ENCODE measurements around the gene ABLIM2. TPM values are rescaled to one million over a fixed set of nuclear protein-coding genes. Genes with fewer than 3 reads are reported as not detected.

ABLIM2 gene
- polyA plus RNA-seq, 2 of the 4 experiments (the other 2 are of a cell fraction): 0.21 to 0.40 TPM

- TF ChIP-seq HES2 (IDR thresholded peaks at IDR 0.05) (no peak), SREBF2 (IDR thresholded peaks at IDR 0.05) (no peak), GATA3 (IDR thresholded peaks at IDR 0.05; ENCODE audit: borderline replicate concordance) (no peak), ZSCAN20 (CRISPR knock-in tag; IDR thresholded peaks at IDR 0.05) (no peak), ZFP36 (IDR thresholded peaks at IDR 0.05; ENCODE audit: borderline replicate concordance, partially characterized antibody) (no peak), CTCF (IDR thresholded peaks at IDR 0.05) (no peak), HDAC2 (IDR thresholded peaks at IDR 0.05) (no peak), FOSB (CRISPR knock-in tag; IDR thresholded peaks at IDR 0.05) (no peak)
Measured at GRCh38 chr4:8157496-8157895, 1.1 kb downstream of the ABLIM2 start (continued).

GRCh38 chr4:8156617-8157016 is 2.0 kb downstream of the ABLIM2 start:
- WGBS (ENCODE audit: missing lambda C conversion rate): no CpG with 5 or more reads among the region's 8 CpGs
- ChIA-PET CTCF (interaction anchor here (1.4 to 1.9 kb wide), 2 partner anchors 9 to 20 kb away, joined by 3 to 5 read pairs; no protein-coding TSS in a partner anchor), POLR2A (no interaction called here)
- DNase-seq (ENCODE audit: low read depth in 1 of 2, low spot score in 1 of 2): no peak
- no peak overlapping the region for H3K27ac ChIP-seq
- no peak overlapping the region for H3K4me2 ChIP-seq
- H3K9me3 ChIP-seq: no peaks in the 10 kb centered on the region
- H3K4me3 ChIP-seq: no peak overlapping the region
- no peak for ATAC-seq
- FAIRE-seq: no peak
- H3K4me1 ChIP-seq: peaks cover 3% of the 10 kb centered on the region; the same call in 1 of the 3 replicates
- TF ChIP-seq NPAS2 (CRISPR knock-in tag; IDR thresholded peaks at IDR 0.05; ENCODE audit: borderline replicate concordance): no peak
- no peak for TF ChIP-seq TFCP2L1 (CRISPR knock-in tag; IDR thresholded peaks at IDR 0.05)
- TF ChIP-seq EP300 (IDR thresholded peaks at IDR 0.05): no peak
- TF ChIP-seq EHF (CRISPR knock-in tag; IDR thresholded peaks at IDR 0.05): no peak
- no peak for TF ChIP-seq PHF8 (IDR thresholded peaks at IDR 0.05; ENCODE audit: borderline replicate concordance, low read depth)
- TF ChIP-seq HOXA7 (CRISPR knock-in tag; IDR thresholded peaks at IDR 0.05): no peak
- no peak for TF ChIP-seq RNF2 (IDR thresholded peaks at IDR 0.05; ENCODE audit: borderline replicate concordance, low read depth)
- TF ChIP-seq CBX8 (IDR thresholded peaks at IDR 0.05): no peak
- no peak for TF ChIP-seq RARB (CRISPR knock-in tag; IDR thresholded peaks at IDR 0.05)
- no peak for TF ChIP-seq CHD2 (IDR thresholded peaks at IDR 0.05; ENCODE audit: low read length, partially characterized antibody)
- TF ChIP-seq ATOH8 (CRISPR knock-in tag; IDR thresholded peaks at IDR 0.05; ENCODE audit: low read depth): no peak

GRCh38 chr4:8155660-8156421 is 2.8 kb downstream of the ABLIM2 start:
- DNase-seq (ENCODE audit: low read depth in 1 of 2, low spot score in 1 of 2) (no peak), ATAC-seq (no peak), FAIRE-seq (no peak)
- Histone ChIP-seq H3K4me2 (no peak overlapping the region), H3K4me3 (no peak overlapping the region), H3K27ac (no peak overlapping the region), H3K4me1 (peaks cover 3% of the 10 kb centered on the region; the same call in 1 of the 3 replicates), H3K9me3 (no peaks in the 10 kb centered on the region)
- 92% methylated on average over 11 of the region's 14 CpGs for WGBS (ENCODE audit: missing lambda C conversion rate)
- ChIA-PET POLR2A (no interaction called here), CTCF (interaction anchor here (1.4 to 1.9 kb wide), 2 partner anchors 8 to 21 kb away, joined by 3 to 5 read pairs; no protein-coding TSS in a partner anchor)
- TF ChIP-seq NPAS2 (CRISPR knock-in tag; IDR thresholded peaks at IDR 0.05; ENCODE audit: borderline replicate concordance) (no peak), JUNB (IDR thresholded peaks at IDR 0.05) (no peak), ZFP36 (IDR thresholded peaks at IDR 0.05; ENCODE audit: borderline replicate concordance, partially characterized antibody) (no peak), POLR2A (IDR thresholded peaks at IDR 0.05; ENCODE audit: low read length) (no peak), CHD4 (IDR thresholded peaks at IDR 0.05; ENCODE audit: borderline replicate concordance) (no peak), BHLHE40 (IDR thresholded peaks at IDR 0.05; ENCODE audit: low read depth, low read length) (no peak), FOXS1 (CRISPR knock-in tag; IDR thresholded peaks at IDR 0.05) (no peak), KDM5A (IDR thresholded peaks at IDR 0.05) (no peak), MYC (IDR thresholded peaks at IDR 0.05; ENCODE audit: borderline replicate concordance, low read length) (no peak), SMC3 (IDR thresholded peaks at IDR 0.05) (no peak), MAZ (IDR thresholded peaks at IDR 0.05; ENCODE audit: borderline replicate concordance, low read depth, low read length) (no peak), MAFK (IDR thresholded peaks at IDR 0.05; ENCODE audit: partially characterized antibody) (no peak), USF2 (IDR thresholded peaks at IDR 0.05) (no peak)
